Measurements from ENCODE around the gene FSTL4.

Gene FSTL4

DNA sequence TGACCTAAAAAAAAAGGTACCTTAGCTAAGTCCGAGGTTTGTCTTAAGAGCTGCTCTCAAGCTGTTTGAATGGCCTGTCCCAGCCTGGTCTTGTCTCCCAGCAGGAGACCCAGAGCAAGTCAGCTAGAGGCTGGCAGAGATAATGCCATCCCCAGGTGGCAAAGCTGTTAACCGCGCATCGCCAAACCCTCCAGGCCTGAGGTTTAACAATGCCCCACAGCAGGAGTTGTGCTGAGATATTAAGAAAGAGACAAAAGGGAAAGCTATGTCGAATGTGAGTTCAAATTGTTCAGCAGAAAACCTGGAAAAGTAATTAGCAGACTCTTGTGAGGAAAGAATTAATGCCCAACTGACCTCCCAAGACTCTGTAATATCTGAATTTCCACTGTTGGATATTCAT lies 187.1 kb downstream of the FSTL4 start:
- no peak for DNase-seq

DNA sequence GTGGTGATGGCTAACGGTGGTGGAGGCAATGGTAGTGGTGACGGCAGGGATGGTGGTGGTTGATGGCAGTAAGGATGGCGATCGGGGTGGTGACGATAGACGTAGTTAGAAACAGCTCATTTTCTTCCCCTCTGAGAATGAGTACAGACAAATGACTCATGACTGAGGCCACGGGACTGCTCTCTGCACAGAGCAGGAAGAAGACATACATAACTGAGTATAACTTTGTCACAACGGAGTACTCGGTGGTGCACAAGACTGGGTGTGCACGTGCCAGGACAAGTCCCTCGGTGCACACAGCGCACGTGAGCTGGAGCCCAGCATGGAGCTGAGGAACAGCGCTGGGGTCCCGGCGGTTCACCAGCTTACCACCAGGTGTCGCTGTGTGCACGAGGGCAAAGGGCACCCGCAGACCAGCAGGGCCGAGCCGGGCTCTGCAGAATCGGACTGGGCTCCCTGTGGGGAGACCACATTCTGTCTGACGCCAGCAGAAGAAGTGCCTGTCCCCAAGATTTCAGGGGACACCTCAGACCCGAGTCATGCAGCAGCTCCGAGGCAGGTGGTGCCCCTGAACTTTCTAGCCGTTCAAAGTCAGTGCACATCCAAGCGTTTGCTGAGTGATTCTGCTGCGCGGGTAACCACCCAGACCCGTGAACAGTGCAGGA lies 188.6 kb downstream of the FSTL4 start:
- peak; percentile 33 for DNase-seq

DNA sequence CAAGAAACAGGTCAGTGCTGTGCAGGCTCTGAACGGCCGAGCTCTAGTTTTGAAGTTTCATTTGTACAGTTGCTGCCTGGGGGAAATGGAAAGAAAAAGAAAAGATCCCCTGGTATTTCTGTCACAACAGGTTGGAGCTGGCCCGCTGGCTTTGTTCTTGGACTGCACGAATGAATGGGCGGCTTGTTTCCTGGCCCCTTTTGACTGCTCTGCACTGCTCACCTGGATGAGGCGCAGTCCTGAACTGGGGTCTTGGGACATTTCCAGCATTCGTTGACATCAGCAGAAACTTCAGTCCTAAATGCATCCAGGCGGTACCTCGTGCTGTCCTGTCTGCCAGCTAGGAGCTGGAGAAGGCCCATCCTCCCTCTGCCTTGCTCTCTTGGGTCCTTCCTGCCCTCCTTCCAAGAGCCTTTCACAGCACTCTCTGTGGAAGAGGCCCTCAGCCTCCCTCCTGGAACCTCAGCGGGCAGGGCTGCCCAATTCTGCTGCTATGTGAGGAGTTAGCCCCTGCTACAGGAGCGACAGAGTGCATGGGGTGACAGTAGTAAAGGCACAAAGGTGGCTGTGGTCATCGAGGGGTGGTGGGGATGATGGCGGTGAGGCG lies 189.2 kb downstream of the FSTL4 start:
- no peak for DNase-seq

DNA sequence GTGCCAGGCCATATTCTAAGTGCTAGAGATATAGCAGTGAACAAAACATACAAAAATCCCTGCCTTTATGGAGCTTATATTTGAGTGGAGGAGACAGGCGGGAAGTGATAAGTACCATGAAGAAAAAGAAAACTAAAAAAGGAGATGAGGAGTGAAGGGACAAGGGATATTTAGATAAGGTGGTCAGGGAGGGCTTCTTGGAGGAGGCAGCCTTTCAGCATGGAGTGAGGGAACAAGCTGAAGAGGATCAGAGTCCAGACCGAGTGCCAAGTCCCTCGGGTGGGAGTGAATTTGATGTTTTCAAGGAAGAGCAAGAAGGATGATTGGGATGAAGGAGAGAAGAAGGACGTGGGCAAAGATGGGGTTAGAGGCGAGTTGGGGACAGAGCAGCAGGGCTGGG lies 190.5 kb downstream of the FSTL4 start:
- no peak for DNase-seq

DNA sequence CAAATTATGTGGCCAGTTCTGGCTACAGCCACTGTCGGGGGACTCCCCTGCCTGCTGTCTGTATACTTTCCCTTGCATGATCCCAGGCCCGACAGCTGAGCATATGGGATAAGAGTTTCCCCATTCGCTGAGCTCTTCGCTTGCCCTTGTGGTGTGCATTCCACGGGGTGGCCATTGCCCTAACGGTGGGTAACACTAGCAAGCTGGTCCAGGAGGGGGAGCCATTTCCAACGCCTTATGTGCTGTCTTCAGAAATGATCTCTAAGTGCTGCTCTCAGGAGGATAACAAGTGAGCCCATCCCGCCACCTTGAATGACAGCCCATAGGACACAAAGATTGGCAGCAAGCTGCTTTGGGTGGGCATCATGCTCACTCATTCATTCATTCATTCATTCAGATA lies 190.9 kb downstream of the FSTL4 start:
- peak; percentile 12 for DNase-seq

DNA sequence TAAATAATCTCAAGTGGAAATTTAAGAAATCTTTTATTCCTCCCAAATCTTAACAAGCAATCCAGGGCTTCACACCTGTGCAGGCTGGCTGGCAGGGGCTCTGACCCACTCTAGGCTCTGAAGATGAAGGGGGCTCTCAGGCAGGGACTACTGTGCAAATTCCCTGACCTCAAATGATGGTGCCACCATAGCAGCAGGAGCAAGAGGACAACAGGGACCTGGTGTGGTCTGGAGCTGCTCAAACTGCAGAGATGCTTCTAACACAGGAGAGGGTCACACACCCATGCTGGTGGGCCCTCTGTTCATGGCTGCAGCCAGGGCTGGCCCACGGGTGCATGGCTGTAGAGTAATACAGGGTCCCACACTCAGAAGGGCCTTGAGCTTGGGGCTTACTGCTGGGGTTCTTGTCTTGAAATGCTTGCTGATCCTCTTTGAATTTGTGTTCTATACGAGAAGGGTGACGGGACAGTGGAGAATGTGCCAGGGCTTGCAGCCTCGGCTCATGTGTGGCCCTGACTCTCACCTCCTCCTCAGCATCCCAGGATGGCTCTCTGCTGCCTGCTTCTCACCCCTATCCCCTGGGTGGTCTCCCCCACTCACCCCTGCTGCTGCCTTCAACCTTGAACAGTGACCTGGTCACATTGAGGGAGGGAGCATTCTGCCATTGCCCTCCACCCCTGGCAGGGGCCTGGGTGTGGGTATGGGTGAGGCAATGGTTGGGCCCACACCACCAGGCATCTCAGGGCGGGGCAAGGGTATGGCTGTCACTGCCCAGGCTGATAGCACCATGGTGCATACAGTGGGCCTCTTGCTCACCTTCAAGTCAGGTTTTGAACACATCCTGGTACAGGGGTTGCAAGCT lies 191.7 kb downstream of the FSTL4 start:
- no peak for DNase-seq

DNA sequence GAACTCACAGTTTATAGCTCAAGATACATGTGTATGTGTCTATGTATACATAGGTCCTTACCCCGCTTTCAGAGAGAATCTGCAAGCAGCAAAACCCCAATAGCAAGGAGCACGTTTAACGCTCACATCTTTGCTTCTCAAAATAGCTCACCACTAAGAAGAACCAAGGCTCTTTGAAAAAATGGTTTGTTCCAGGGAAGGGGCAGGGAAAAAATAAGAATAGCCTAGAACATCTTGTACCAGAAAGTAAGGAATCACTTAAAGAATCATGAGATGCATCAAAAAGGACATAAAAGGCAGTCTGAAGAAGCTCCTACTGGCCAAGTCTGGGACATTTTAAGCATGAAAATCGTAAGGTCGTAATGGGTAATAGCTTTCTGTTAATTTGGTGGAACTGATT lies 196.4 kb downstream of the FSTL4 start:
- no peak for DNase-seq

DNA sequence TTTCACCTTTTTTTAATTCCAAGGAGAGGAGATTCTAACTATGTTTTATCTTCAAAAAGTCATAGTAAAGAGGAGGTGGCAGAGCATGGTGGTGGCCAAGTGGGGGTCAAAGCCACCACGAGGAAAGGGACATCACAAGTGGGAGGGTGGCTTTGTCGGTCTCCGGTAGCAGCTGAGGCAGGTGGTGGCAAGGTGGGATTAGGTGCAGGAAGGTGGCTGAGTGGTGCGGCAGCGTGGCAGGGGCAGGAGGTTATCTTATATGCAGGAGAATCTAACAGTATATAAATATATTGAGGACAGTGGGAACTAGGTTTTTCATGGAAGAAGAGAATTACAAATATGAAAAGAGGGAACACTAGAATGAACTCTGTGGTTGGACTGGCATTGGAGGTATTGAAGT lies 196.8 kb downstream of the FSTL4 start:
- DNase-seq, result no peak

DNA sequence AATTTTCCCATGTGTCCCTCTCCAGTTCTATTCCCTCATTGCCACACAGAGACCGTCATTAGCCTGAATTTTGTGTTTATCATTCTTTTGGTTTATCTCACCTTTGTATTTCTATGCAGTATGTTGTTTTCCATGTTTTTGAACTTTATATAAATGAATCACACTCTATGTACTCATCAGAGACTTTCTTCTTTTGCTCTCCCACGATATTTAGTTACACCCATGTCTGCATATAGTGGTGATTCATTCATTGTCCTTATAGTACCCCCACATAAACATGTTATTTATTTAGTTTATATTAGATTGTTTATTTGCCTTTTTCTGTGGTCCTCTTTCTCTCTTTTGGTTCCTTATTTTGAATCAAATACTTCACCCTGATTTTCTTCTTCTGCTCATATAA lies 199.7 kb downstream of the FSTL4 start:
- no peak for DNase-seq

DNA sequence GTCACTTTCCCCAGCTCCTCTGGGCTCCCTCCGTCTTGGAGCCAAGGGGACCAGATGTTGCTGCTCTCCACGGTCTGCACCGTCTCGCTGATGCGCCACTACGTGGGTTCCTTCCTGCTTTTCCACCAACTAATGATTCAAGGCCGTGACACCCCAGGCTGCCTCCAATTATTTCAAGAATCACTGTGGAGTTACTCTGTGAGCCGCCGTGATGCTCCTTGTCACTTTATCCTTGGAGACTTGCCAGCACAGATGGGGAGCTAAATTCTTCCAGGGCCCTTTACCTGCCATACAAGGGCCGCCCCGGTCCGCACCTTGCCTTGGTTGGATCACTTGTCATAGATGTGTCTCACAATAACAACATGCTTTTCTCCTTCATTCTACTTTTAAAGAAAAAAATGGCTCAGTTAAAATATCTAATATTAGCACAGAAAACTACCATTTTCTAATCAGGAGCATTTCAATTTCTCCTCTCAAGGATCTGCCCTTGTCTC lies 202.0 kb downstream of the FSTL4 start:
- no peak for DNase-seq

DNA sequence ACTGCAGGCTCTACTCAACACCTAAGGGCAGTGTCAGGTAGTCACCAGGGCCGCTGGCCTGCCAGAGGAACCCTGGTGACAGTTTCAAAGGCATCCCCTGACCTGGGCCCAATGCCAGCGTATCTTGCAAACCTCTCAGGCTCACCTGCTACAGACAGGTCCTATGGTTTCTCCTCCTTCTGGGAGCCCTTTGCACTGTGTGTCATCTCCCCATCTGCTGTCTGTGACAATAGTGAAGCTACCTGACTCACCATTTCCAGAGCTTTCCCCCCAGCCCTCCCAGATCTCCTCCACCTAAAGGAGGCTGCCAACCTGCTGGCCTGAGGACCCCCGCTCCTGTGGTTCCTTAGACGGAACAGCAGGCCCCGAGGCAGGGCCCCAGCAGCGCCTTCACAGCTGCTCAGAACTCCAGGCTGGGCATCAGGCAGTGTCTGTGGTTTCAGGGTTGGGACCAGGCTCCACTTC lies 203.1 kb downstream of the FSTL4 start:
- DNase-seq, result no peak

DNA sequence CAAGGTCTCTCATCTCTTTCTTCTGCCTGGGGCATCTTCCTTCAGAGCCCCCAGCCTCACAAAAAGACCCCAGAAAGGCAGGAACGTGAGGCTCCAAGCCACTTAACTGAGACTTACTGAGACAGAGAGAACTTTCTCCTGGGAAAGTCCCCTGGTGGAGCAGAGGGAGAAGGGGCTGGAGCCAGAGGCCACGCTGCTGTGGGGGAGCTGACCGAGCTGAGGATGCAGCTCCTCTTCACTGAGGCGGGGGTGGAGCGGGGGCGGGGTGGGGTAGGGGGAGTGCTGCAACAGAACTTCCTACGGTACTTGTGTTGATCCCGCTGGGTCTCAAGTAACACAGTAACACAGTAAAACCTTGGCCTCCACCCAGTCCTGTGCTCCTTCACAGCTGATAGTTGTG lies 204.0 kb downstream of the FSTL4 start:
- DNase-seq, result no peak

DNA sequence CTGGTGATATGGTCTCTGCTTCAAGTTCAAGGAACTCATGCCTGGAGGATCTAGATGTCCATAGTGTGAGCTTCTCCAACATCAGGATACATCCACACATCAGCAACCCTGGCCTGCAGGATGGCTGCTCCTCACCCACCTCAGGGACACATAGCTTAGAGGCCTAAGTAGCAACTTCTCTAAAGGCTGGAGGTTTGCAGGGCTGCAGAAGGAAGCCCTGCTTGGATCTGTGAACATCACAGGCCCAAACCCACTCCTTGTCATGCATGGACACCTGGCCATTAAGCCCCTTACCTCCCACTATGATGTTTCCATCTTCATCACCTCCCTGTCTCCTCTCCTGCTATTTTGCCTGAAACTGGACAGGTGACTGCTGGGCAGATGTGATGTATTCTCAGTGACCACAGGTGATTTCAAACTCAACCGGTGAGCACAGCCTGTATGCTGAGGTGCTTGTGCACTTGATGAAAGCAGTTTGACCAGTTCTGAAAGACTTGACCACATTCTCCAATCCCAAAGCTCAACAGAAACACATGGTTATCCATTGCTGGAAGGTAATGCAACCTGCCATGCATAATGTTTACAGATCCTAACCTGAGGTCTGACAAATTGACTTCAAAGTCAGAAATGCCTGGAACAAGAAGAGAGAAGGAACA lies 205.2 kb downstream of the FSTL4 start:
- no peak for DNase-seq

DNA sequence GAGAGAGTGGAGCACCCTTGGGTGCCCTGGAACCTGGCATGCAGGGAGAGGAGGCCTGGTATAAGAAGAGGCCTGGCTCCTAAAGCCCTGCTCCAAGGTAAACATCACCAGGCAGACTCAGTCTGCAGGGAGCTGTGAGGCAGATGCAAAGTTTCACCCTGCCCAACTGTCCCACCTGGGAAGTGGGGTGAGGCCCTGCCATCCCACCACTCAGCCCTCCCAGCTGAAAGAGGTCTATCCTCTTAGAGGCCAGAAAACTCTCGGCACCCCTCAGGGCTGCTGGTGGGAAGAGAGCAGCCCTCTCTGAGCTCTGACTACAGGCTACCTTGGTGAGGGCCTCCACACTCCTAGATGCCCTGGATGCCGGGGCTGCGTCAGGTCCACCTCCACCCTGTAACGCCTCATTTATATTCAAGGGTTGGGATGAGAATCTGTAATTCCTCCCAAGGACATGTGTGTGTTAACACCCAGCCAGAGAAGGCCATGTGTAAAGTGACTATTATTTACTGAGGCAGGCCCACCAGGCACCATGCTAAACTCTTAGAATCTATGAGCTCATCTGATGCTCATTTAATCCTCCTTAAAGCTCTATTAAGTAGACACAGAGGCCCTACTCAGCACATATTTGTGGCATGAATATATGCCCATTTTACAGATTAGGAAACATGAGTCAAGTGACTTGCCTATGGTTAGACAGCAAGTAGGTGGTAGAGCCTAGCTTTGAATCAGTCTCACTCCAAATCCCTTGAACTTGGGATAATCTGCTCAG lies 205.9 kb downstream of the FSTL4 start:
- DNase-seq, result no peak

DNA sequence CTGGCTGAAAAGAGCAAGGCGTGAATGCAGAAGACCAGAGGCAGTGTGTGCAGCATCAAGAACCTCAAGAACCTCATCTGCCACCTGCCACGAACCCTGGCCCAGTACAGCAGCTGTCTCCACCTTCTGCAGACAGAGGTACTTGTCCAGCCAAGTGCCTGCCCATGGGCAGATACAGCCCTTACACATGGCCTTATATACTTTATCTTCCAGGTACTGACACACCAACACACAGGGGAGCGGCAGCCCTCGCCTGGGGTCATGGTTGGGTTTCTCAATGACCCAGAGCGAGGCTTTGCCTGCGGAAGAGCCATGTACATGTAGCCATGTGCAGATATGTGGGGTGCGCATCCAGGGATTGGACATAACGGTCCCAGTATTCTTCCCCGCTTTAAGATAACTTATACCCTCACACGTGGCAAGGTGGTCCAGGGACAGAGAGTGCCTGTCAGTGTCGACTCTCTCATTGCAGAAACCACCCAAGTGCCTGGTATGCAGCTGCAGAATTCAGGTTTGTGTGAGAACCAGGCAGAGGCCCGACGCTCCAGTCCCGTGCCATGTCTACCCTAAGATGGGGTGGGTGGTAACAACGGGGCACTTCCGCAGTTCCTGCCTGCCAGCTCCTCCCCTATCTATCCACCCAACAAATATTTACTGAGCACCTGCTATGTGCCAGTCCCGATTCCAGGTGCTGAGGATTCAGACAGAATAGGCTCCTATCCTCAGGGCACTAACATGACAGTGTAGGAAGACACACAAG lies 206.9 kb downstream of the FSTL4 start:
- DNase-seq, result no peak

DNA sequence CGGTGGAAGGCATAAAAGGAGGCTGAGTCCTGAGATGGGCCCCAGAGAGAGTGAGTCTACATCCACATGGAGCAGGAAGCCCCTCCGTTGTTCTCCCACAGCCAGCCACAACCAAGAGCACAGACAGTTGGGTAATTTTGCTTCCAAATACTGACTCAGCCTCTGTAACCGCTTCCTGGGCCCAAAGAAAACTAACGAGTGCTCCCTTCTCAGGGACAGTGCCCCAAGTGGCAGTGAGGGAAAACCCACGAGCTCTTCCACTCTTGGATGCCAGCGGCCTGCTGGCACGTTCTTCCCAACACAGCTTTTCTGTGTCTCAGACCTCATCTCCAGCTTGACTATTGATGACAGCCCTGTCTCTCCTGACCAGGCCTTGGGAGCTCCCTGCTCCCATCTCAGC lies 207.6 kb downstream of the FSTL4 start:
- DNase-seq, result no peak

DNA sequence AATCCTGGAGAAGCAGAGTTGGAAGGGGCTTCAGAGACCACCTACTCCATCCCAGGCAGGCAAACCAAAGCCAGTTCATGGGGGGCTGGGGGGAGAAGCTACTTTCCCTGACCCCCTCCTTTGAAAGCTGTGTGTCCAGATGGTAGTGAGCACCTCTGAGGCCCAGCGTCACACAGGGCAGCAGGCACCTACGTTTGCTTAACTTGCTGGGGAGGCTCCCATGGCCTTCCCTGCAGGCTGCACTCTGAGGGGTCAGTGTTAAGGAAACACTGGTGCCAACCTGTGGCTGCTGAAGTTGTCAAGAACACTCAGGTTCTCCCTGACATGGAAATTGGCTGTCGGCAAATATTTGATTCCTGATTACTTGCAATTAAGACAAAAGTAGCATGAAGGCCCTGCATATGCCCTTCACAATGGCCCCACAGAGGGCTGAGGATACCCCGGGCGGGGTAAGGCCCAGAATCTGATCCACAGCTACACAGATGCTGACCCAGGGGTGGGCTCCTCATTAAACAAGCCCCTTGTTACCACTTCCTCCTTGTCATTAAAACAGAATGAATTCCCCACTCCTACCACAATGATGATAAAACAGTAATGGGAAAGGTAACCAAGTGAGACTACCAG lies 208.5 kb downstream of the FSTL4 start:
- no peak for DNase-seq

DNA sequence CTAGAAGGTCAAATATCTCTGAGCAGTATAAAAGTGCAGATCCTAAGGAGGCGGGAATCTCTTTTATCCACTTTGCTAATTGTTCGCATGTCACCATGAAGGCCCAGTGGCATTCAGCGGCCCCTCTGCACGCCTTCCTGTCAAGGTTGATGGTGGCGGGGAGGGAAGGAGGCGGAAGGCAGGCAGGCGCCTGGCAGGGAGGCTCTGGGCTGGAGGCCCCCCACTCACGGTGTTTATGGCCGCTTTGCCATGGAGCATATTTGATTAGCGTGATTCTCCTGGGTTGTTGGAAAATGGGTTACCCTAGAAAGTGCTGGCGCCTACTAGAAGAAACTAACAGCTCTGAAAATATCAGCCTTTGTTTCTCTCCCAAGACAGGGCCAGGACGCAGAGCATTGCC lies 209.6 kb downstream of the FSTL4 start:
- no peak for DNase-seq

DNA sequence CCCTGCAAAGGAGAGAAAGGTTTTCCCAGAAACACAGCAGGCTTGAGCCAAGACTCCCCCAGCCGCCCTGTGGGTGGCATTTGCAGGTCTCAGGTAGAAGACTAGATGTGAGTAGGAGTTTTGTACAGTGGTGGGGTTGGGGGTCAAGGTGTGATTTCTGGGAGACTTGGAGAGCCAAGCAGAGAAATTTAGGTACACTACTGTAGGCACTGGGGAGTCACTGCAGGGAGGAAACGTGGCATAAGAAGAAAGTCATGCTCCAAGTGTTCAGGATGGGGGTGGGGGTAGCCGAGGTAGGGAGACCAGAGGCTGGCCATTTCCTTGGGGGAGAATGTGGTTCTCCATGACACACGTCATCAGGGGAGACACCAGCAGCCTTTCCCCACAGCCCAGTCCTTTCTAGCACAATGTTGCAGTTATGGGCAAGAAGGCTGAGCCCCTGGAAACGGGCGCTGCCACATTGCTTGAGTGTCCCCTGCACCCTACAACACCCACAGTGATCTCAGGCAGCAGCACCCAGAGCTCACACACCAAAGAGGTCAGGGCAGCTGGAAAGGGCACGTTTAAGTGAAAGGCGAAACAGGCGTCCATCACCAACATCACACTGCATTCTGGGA lies 210.5 kb downstream of the FSTL4 start:
- DNase-seq, result no peak

DNA sequence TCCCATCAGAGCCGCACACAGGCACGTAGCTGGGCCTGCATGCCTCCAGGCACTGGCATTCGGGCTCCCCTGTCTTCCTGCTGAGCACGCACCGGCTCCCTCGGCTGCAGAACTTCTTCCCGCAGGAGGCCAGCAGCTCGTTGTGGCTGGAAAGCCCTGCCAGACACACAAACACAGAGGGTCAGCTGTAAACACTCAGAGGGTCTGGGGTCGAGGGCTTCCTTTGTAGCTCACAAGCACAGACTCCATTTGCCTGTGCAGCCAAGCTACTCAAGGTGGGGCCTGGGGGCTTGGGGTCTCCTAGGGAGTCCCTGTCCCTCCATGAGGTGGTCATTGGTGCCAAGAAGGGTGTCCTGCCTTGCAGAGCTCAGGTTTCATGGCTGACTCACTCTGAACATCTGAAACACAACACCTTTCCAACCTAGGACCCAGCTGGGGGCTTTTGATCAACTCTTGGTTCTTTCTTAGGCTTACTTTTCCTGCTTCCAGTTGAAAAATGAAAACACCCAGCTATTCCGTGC lies 211.4 kb downstream of the FSTL4 start:
- DNase-seq, result no peak
